T-helper 1 cell (primary cell): ENCODE data around the gene PCDHA11.
"Not testable (repeated sequence)": the region's sequence is repeated elsewhere in the genome, so short reads cannot be mapped to it uniquely, and the experiment has no call there.

ENCODE experiments used
- DNase-seq, 5 donors: peaks; one replicate each; pipeline ENCODE4 v3.0.0-alpha.2; 2012 to 2020
- total RNA-seq, 4 donors: gene quantifications; one replicate each; lab custom pipeline; 2026; lab: John Stamatoyannopoulos, UW

The PCDHA11 gene
- 0 reads per million in 4 donors for total RNA-seq

GRCh38 chr5:140868721-140869554 lies at the start of gene PCDHA11:
PCDHA11 (plus strand) TSS chr5:140868957; CDS start chr5:140869104, 147 bp downstream.
- DNase-seq, result no peak

- DNase-seq, result no peak
Observed at GRCh38 chr5:140821375-140822280, 47.1 kb upstream of the PCDHA11 start, which contains the start of gene PCDHA5. PCDHA5 (plus strand) TSS chr5:140821613.

- DNase-seq, result no peak
Observed at GRCh38 chr5:140822281-140822629, 46.5 kb upstream of the PCDHA11 start.

- DNase-seq, result not testable (repeated sequence)
Observed at GRCh38 chr5:140822969-140823368, 45.8 kb upstream of the PCDHA11 start.

GRCh38 chr5:140823475-140823874 lies 45.3 kb upstream of the PCDHA11 start:
- no peak for DNase-seq

- no peak for DNase-seq
Observed at GRCh38 chr5:140827704-140828361, 40.9 kb upstream of the PCDHA11 start, which contains the start of gene PCDHA6. PCDHA6 (plus strand) TSS chr5:140827960; CDS start chr5:140828092, 132 bp downstream.

- DNase-seq, result no peak
Observed at GRCh38 chr5:140828362-140828737, 40.4 kb upstream of the PCDHA11 start.

- not testable (repeated sequence) for DNase-seq
Observed at GRCh38 chr5:140829511-140830501, 39.0 kb upstream of the PCDHA11 start.

GRCh38 chr5:140833993-140834392 lies 34.8 kb upstream of the PCDHA11 start, which contains the start of gene PCDHA7:
PCDHA7 (plus strand) TSS chr5:140834269; CDS start chr5:140834384, 115 bp downstream.
- DNase-seq, result no peak

- DNase-seq, result not testable (repeated sequence)
Observed at GRCh38 chr5:140834439-140835008, 34.2 kb upstream of the PCDHA11 start.

- no peak for DNase-seq
Observed at GRCh38 chr5:140835622-140836510, 32.9 kb upstream of the PCDHA11 start.

- no peak for DNase-seq
Observed at GRCh38 chr5:140840978-140841962, 27.5 kb upstream of the PCDHA11 start, which contains the start of gene PCDHA8. PCDHA8 (plus strand) TSS chr5:140841187; CDS start chr5:140841322, 135 bp downstream.

GRCh38 chr5:140842798-140843733 lies 25.7 kb upstream of the PCDHA11 start:
- no peak for DNase-seq

- DNase-seq, result not testable (repeated sequence)
Observed at GRCh38 chr5:140848139-140849102, 20.3 kb upstream of the PCDHA11 start, which contains the start of gene PCDHA9. PCDHA9 (plus strand) TSS chr5:140848382; CDS start chr5:140848496, 114 bp downstream.

- not testable (repeated sequence) for DNase-seq
Observed at GRCh38 chr5:140849831-140850634, 18.7 kb upstream of the PCDHA11 start.
